Measurements from ENCODE around the gene CEACAM7.

The CEACAM7 gene

GRCh38 chr19:41646589-41647204, 41.4 kb downstream of the CEACAM7 start:
- peak; percentile 40 for DNase-seq

DNA sequence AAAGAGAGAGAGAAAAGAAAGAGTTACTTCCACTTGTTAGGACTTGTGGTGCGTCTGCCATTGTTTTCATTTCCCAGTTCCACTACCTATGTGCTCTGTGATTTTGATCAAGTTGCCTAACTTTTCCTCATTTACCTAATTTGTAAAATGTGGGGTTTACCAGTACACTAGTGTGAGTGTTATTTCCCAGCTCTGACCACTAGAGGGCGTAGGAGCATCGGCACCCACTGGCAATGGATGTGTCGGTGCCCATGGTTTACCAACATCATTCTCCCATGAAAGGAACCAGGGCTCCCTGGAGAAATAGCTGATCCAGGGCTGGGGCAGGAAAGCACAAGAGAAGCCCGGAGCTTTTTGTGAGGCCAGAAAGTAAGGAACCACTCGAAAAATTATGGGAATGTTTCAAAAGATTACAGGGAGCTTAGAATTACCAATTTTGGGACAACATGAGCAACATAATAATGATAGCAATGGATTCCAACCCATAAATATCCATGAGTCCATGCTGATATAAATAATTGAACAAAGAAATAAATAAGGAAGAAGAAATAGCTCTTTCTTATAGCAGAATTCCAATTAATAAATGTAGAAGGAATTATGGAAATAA, 46.1 kb downstream of the CEACAM7 start:
- DNase-seq: peak; percentile 70

DNA sequence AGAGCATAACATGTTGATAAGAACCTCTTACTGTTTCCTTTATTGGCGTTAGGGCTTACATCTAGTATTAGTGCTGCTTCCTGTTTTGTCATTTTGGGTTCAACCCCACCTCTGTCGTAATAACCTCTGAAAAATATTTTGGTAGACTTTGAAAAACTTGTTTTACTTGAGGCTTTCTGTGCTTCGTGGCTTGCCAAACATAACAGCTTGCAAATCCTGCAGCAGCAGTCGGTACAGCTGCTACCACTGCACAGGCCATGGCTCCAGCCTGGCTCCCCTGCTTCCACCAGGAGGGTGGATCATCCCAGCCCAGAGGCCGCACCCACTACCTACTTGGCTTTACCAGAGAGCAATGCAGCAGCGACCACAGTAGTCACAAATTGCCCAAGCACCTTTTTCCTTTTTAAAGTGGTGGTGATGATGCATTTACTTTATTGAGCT, 49.4 kb downstream of the CEACAM7 start:
- peak; percentile 14 for DNase-seq

DNA sequence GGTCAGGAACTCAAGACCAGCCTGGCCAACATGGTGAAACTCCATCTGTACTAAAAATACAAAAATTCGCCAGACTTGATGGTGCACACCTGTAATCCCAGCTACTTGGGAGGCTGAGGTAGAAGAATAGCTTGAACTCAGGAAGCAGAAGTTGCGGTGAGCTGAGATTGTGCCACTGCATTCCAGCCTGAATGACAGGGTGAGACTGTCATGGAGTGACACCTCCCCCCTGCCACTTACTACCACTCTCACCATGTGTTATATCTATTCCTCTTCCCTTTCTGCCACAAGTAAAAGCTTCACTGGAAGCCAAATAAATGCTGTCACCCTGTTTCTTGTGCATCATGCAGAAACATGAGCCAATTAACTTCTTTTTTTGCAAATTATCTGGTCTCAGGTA, 50.6 kb downstream of the CEACAM7 start:
- DNase-seq: no peak

- DNase-seq: no peak
Measured at GRCh38 chr19:41627966-41628675, 59.9 kb downstream of the CEACAM7 start.

DNA sequence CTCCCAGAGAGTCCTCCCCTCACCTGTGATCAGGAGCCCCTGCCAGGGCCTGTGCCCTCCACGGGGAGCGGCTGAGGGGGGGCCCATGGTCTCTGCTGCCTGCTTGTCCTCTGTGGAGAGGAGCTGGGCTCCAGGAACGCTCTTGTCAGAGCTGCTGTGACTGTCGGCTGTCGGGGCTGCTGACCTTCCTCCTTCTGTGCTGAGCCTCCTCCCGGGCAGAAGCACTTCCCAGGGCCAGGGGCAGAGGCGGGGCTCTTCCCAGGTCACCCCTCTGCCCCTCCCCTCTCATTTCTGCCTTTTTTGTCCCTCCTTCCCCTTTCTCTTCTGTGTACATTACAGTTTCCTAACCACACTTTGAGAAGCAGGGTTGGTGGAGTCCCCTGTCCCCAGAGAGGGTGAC, 61.2 kb downstream of the CEACAM7 start, which contains the start of gene CEACAM4:
TSS of gene CEACAM4 (minus strand) at position 198 of the 400 bp plus-strand sequence. CDS start at position 87, 111 bp downstream.
- no peak for DNase-seq

DNA sequence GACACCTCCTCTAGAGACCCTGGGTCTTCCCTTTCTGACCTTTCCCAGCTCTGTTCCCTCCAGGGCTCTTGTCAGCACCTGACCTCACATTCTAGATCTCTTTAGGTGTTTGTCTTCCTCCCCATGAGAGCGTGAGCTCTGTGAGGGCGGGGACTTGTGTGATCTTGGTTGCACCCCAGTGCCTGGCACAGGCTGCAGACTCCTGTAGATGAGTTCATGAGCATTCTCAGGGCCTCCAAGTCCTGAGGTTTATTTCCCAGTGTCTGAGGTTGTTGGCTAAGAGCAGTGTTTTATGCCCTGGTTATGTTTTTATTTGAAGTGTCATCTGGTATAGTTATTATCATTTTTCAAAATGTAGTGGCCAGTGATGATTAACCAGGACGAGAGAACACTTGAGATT, 61.8 kb downstream of the CEACAM7 start:
- DNase-seq: no peak

GRCh38 chr19:41624937-41625336, 63.1 kb downstream of the CEACAM7 start:
- no peak for DNase-seq

- no peak for DNase-seq
Measured at GRCh38 chr19:41624515-41624914, 63.6 kb downstream of the CEACAM7 start.

DNA sequence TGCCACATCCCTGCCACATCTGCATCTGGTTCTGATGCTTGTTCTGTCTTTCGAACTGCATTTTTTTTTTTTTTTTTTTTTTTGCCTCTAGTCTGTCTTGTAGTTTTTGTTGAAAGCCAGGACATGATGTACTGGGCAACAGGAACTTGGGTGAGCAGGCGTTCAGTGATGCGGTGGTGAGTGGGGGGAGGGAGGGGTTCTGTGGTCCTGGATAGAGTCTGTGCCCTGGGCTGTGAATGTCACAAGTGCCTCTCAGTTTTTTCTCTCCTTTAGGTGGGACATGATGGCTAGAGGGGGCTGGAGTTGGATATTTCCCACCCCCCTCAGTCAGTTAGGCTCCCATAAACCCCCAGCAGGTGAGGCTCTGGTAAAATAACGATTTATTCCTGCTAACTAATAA, 64.7 kb downstream of the CEACAM7 start:
- DNase-seq: no peak

Data from activated CD4-positive, alpha-beta T cell treated with anti-CD3 and anti-CD28 coated beads, Interleukin-2, amount 50 U/mL, for 1 hour (primary cell).